Measurements from ENCODE around the gene HRH1.

DNA sequence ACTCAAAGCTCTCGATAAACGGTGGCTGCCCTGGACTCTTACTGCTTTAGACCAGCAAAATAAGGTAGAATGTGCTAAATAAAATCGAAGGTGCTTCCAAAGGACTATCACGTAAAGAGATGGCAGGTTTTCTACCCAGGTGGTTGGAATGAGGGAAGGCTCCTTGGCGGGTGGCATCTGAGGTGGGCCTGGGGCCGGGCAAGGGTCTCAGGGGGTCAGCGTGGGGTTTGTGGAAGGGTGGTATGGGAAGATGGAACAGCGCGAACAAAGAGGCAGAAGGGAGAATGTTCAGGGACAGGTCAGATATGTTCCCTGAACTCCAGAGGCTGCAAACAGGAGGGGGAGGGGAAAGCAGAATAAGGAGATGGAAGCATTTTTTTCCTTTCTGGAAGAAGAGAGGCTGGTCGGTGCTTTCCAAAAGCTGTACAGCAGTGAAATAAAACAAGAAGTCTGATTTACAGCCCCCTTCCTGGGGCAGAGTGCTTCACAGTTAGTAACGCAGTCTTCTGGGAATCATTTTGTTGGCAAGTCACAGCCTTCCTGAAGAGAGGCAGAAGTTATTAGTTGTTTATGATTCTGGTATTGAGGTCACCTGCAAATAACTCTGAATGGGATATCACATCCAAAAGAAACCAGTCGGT, 59.6 kb downstream of the HRH1 start:
- no peak for TF ChIP-seq POLR2A (IDR thresholded peaks at IDR 0.05)
- TF ChIP-seq, protein P1, sequence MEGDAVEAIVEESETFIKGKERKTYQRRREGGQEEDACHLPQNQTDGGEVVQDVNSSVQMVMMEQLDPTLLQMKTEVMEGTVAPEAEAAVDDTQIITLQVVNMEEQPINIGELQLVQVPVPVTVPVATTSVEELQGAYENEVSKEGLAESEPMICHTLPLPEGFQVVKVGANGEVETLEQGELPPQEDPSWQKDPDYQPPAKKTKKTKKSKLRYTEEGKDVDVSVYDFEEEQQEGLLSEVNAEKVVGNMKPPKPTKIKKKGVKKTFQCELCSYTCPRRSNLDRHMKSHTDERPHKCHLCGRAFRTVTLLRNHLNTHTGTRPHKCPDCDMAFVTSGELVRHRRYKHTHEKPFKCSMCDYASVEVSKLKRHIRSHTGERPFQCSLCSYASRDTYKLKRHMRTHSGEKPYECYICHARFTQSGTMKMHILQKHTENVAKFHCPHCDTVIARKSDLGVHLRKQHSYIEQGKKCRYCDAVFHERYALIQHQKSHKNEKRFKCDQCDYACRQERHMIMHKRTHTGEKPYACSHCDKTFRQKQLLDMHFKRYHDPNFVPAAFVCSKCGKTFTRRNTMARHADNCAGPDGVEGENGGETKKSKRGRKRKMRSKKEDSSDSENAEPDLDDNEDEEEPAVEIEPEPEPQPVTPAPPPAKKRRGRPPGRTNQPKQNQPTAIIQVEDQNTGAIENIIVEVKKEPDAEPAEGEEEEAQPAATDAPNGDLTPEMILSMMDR (IDR thresholded peaks at IDR 0.05) = no peak

All from uterus (tissue), 2 donors.